Pulmonary artery endothelial cell (primary cell): ENCODE measurements around the gene RIMS3. TPM values are rescaled to one million over a fixed set of nuclear protein-coding genes. Genes with fewer than 3 reads are reported as not detected.
"Not testable (repeated sequence)": the region's sequence is repeated elsewhere in the genome, so short reads cannot be mapped to it uniquely, and the experiment has no call there.

ENCODE experiments used
- DNase-seq: peaks from one replicate; pipeline ENCODE4 v3.0.0-alpha.2; 2011; ENCODE audit warnings: low read depth, low spot score
- total RNA-seq: library from RNA; depleted of rRNA; stranded (reverse); fragments of >200 nt; gene quantifications from 2 replicates; pipeline ENCODE4 v1.2.3, GENCODE V29; 2014

The RIMS3 gene
- total RNA-seq, 1 donor from 2014 or later, result 0.20 TPM

- DNase-seq, result no peak
Observed at GRCh38 chr1:40633523-40633922, 32.0 kb downstream of the RIMS3 start.

- DNase-seq, result no peak
Observed at GRCh38 chr1:40630488-40631223, 34.8 kb downstream of the RIMS3 start.

GRCh38 chr1:40629546-40629945 lies 35.9 kb downstream of the RIMS3 start:
- not testable (repeated sequence) for DNase-seq

- no peak for DNase-seq
Observed at GRCh38 chr1:40628903-40629292, 36.6 kb downstream of the RIMS3 start.

GRCh38 chr1:40627987-40628902 lies 37.2 kb downstream of the RIMS3 start:
- DNase-seq, result no peak

- DNase-seq, result no peak
Observed at GRCh38 chr1:40626383-40626770, 39.1 kb downstream of the RIMS3 start.

- no peak for DNase-seq
Observed at GRCh38 chr1:40625476-40626382, 39.8 kb downstream of the RIMS3 start.

GRCh38 chr1:40625076-40625475 lies 40.4 kb downstream of the RIMS3 start:
- no peak for DNase-seq

- no peak for DNase-seq
Observed at GRCh38 chr1:40622936-40623629, 42.4 kb downstream of the RIMS3 start.

- DNase-seq, result no peak
Observed at GRCh38 chr1:40621821-40622450, 43.5 kb downstream of the RIMS3 start.

- no peak for DNase-seq
Observed at GRCh38 chr1:40620586-40621210, 44.8 kb downstream of the RIMS3 start.

- no peak for DNase-seq
Observed at GRCh38 chr1:40620150-40620549, 45.3 kb downstream of the RIMS3 start.

GRCh38 chr1:40618108-40618507 lies 47.4 kb downstream of the RIMS3 start:
- no peak for DNase-seq

- no peak for DNase-seq
Observed at GRCh38 chr1:40612345-40612831, 53.1 kb downstream of the RIMS3 start.

GRCh38 chr1:40610156-40610555 lies 55.3 kb downstream of the RIMS3 start:
- no peak for DNase-seq

- DNase-seq, result no peak
Observed at GRCh38 chr1:40607921-40608320, 57.6 kb downstream of the RIMS3 start.

- no peak for DNase-seq
Observed at GRCh38 chr1:40606978-40607377, 58.5 kb downstream of the RIMS3 start.

GRCh38 chr1:40606194-40606593 lies 59.3 kb downstream of the RIMS3 start:
- no peak for DNase-seq

- DNase-seq, result no peak
Observed at GRCh38 chr1:40599926-40600325, 65.6 kb downstream of the RIMS3 start.

- no peak for DNase-seq
Observed at GRCh38 chr1:40595623-40596022, 69.9 kb downstream of the RIMS3 start.
